ENCODE data around the gene SLC6A12. TPM values are rescaled to one million over a fixed set of nuclear protein-coding genes. Genes with fewer than 3 reads are reported as not detected.
"Not testable (repeated sequence)": the region's sequence is repeated elsewhere in the genome, so short reads cannot be mapped to it uniquely, and the experiment has no call there.

SLC6A12 gene
- total RNA-seq, 1 donor from 2014 or later = 0.64 TPM

DNA sequence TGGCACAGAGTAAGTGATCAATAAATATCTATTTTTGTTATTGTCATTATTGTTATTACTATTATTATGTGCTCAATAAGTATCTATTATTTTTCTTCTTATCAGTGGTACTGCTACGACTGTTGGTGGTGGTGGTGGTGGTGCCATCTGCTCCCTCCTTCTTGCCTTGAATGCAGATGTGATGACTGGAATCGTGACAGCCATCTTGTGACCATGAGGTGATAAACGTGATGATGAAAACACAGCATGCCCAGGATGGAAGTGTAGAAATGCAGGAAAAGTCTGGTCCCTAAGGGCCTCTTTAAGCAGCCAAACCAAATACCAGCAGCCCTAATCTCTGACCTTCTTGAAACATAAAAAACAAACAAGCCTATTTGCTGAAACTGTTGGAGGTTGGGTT lies 22.4 kb downstream of the SLC6A12 start:
- TF ChIP-seq, protein P1, sequence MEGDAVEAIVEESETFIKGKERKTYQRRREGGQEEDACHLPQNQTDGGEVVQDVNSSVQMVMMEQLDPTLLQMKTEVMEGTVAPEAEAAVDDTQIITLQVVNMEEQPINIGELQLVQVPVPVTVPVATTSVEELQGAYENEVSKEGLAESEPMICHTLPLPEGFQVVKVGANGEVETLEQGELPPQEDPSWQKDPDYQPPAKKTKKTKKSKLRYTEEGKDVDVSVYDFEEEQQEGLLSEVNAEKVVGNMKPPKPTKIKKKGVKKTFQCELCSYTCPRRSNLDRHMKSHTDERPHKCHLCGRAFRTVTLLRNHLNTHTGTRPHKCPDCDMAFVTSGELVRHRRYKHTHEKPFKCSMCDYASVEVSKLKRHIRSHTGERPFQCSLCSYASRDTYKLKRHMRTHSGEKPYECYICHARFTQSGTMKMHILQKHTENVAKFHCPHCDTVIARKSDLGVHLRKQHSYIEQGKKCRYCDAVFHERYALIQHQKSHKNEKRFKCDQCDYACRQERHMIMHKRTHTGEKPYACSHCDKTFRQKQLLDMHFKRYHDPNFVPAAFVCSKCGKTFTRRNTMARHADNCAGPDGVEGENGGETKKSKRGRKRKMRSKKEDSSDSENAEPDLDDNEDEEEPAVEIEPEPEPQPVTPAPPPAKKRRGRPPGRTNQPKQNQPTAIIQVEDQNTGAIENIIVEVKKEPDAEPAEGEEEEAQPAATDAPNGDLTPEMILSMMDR (IDR thresholded peaks at IDR 0.05; ENCODE audit: partially characterized antibody, unreplicated experiment) = no peak
- Mint-ChIP-seq H3K27me3 (ENCODE audit: unreplicated experiment) (peaks cover 18% of the 10 kb centered on the region), H3K4me3 (ENCODE audit: unreplicated experiment) (no peak overlapping the region)

DNA sequence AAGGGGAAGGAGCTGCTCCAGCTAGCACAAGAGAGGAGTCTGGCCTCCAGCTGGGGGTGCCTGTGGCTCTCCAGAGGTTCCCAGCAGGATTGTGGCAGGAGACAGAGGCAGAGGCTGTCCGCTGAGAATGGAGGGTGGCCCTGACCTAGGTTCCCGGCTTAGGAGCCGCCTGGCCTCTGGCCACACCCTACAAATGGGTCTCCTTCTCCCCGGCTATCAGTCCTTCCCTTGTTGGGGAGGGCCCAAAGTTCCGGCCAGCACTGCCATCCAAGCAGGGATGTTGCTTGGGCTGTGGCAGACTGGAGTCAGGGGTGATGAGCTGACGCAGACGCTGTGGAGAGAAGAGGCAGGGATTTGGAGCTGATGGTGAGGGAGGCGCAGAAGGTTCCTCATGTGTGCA lies 23.1 kb downstream of the SLC6A12 start:
- H3K27me3 Mint-ChIP-seq (ENCODE audit: unreplicated experiment) = peaks cover 18% of the 10 kb centered on the region
- TF ChIP-seq, protein P1 (IDR thresholded peaks at IDR 0.05; ENCODE audit: partially characterized antibody, unreplicated experiment) = no peak
- H3K9me3 Mint-ChIP-seq (ENCODE audit: unreplicated experiment) = peaks cover 6% of the 10 kb centered on the region
- no peak overlapping the region for H3K27ac Mint-ChIP-seq (ENCODE audit: unreplicated experiment)
- no peak overlapping the region for H3K4me3 Mint-ChIP-seq (ENCODE audit: unreplicated experiment)
- H3K4me1 Mint-ChIP-seq (ENCODE audit: low read depth, unreplicated experiment) = peaks cover 17% of the 10 kb centered on the region
- peaks cover 6% of the 10 kb centered on the region for H3K36me3 Mint-ChIP-seq (ENCODE audit: unreplicated experiment)
- DNase-seq = no peak

More for the DNA sequence above, 22.4 kb downstream of the SLC6A12 start:
- peak overlapping the region; percentile 55 for H3K27ac Mint-ChIP-seq (ENCODE audit: unreplicated experiment)
- DNase-seq = no peak
- peaks cover 6% of the 10 kb centered on the region for H3K9me3 Mint-ChIP-seq (ENCODE audit: unreplicated experiment)
- H3K36me3 Mint-ChIP-seq (ENCODE audit: unreplicated experiment) = peaks cover 6% of the 10 kb centered on the region
- peaks cover 15% of the 10 kb centered on the region for H3K4me1 Mint-ChIP-seq (ENCODE audit: low read depth, unreplicated experiment)

DNA sequence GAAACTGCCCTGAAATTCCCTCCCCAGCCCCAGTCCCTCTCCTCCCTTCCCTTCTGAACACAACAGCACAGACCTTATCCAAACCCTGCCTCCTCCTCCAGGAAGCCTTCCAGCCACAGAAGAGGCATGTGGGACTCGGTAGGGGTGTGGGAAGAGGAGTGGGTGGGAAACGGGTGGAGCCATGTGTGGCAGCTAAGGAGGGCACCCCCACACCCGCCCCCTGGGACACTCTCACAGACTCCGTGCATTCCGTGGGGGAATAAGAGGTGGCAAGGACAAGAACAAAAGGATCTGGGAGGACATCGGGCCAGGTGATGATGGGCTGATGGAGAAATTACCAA lies 24.4 kb downstream of the SLC6A12 start:
- Mint-ChIP-seq H3K4me1 (ENCODE audit: low read depth, unreplicated experiment) (peaks cover 25% of the 10 kb centered on the region), H3K27me3 (ENCODE audit: unreplicated experiment) (peaks cover 16% of the 10 kb centered on the region), H3K4me3 (ENCODE audit: unreplicated experiment) (no peak overlapping the region), H3K27ac (ENCODE audit: unreplicated experiment) (no peak overlapping the region), H3K9me3 (ENCODE audit: unreplicated experiment) (peaks cover 9% of the 10 kb centered on the region), H3K36me3 (ENCODE audit: unreplicated experiment) (peaks cover 6% of the 10 kb centered on the region)
- TF ChIP-seq, protein P1 (IDR thresholded peaks at IDR 0.05; ENCODE audit: partially characterized antibody, unreplicated experiment) = no peak
- DNase-seq = no peak

DNA sequence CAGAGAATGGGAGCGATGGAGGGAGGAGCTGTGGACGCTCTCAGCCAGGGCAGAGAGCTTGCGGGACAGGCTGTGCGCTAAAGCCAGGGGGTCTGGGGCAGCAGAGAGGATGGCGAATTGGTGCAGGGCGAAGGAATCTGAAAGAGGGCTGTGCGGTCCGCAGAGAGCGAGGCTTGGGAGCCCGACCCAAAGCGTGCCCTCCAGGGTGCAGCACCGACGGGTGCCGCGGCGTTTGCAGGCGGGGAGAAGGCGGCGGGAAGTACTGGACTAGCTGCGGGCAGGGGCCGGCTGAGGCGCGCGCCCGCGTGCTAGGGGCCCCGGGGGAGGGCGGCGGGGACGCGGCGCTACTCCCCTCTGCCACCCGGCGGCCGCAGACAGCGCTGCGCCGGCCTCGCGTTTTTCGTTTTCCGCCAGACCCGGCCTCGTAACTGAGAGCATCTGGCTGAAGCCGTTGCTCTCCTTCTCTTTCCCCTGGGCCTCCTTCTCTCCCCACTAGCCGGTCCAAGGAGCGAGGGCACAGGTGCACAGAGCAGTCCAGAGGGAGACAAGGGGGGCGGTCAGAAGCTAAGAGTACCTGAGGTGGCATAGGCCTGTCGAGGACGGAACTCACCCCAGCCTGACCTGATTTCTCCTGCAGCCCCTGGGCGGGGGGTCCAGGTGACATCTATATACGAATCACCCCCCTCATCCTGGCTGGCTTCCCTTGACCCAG lies 24.9 kb downstream of the SLC6A12 start:
- peaks cover 16% of the 10 kb centered on the region for H3K27me3 Mint-ChIP-seq (ENCODE audit: unreplicated experiment)
- DNase-seq = peak; percentile 87
- H3K4me1 Mint-ChIP-seq (ENCODE audit: low read depth, unreplicated experiment) = peaks cover 25% of the 10 kb centered on the region
- no peak overlapping the region for H3K27ac Mint-ChIP-seq (ENCODE audit: unreplicated experiment)
- peaks cover 6% of the 10 kb centered on the region for H3K36me3 Mint-ChIP-seq (ENCODE audit: unreplicated experiment)
- H3K4me3 Mint-ChIP-seq (ENCODE audit: unreplicated experiment) = peak overlapping the region; percentile 86
- TF ChIP-seq, protein P1 (IDR thresholded peaks at IDR 0.05; ENCODE audit: partially characterized antibody, unreplicated experiment) = peak; percentile 79
- peaks cover 9% of the 10 kb centered on the region for H3K9me3 Mint-ChIP-seq (ENCODE audit: unreplicated experiment)

DNA sequence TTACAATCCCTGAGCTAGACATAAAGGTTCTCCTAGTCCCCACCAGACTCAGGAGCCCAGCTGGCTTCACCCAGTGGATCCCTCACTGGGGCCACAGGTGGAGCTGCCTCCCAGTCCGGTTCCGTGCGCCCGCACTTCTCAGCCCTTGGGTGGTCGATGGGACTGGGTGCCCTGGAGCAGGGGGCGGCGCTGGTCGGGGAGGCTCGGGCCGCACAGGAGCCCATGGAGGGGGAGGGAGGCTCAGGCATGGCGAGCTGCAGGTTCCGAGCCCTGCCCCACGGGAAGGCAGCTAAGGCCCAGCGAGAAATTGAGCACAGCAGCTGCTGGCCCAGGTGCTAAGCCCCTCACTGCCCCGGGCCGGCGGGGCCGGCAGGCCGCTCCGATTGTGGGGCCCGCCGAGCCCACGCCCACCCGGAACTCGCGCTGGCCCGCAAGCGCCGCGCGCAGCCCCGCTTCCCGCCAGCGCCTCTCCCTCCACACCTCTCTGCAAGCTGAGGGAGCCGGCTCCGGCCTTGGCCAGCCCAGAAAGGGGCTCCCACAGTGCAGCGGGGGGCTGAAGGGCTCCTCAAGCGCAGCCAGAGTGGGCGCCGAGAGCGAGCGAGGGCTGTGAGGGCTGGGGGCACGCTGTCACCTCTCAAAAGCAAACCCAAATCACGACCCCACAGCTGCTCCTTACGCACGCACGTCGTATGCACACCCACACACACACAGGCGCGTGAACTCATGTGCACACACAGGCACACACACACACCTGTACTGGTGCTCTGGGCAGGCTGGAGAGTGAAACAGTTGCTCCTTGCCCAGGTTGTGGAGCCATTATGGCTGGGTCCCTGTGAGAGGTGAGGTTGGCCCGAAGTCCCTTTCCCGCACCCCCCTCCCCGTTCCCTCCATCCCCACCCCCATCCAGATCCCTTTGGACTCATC lies 25.7 kb downstream of the SLC6A12 start:
- H3K27ac Mint-ChIP-seq (ENCODE audit: unreplicated experiment); DNase-seq; H3K9me3 Mint-ChIP-seq (ENCODE audit: unreplicated experiment); H3K36me3 Mint-ChIP-seq (ENCODE audit: unreplicated experiment): not testable (repeated sequence)
- H3K27me3 Mint-ChIP-seq (ENCODE audit: unreplicated experiment) = peaks cover 16% of the 10 kb centered on the region
- peak overlapping the region; percentile 86 for H3K4me3 Mint-ChIP-seq (ENCODE audit: unreplicated experiment)
- H3K4me1 Mint-ChIP-seq (ENCODE audit: low read depth, unreplicated experiment) = peaks cover 29% of the 10 kb centered on the region

Measured in glutamatergic neuron (in vitro differentiated cells).